ENCODE results near the gene CAMSAP2.

Gene CAMSAP2

DNA sequence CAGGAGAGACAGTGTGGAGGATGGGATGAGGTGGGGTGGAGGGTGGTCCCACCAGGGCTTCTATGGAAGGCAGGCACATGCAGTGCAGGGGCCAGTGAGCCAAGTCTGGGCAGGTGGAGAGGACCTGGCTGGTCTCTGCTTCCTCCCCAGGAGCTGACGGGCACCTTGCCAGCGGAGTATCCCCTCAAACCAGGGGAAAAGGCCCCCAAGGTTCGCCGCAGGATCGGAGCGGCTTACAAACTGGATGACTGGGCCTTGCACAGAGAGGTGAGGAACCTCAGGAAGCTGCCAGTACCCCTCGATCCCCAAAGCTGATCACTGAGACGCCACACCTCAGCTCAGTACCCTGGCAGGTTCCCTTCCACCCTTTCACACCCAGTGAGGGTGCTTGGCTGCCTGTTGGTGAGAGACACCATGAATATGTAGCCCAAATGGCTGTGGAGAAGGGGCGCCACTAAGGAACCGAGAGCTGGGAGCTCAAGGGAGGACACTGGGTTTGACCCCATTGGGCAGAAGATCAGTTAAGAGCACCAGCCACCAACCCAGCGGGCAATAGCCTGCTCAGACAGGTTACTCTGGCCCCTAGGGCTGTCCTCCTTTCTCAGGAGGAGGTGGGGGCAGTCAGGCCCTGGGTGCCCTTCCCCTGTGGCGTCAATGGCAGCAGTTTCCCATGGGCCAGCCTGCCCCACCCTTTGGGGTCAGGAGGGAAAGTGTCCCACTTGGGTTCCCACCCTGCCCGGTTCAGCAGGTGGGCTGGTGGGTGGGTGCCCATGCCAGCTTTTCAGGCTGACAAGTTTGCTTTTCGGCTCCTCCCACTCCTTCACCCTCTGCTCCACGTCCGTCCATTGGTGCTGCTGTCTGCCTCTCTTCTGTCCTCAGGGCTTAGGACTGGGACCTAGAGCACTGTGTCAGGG, 161.5 kb downstream of the CAMSAP2 start:
- DNase-seq (ENCODE audit: low spot score): no peak

DNA sequence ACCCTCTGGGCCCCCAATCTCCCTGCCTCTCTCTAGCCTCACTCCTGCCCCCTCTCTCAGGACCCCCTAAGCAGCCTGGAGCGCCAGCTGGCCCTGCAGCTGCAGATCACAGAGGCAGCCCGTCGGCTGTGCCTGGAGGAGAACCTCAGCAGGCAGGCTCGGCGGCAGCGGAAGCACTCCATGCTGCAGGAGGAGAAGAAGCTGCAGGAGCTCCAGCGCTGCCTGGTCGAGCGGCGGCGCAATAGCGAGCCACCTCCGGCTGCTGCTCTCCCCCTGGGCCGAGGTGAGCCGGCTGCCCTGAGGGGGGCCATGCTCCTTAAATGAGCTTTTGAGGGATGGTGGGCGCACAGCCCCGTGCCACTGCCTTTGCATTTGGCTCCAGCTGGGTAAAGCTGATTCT, 162.2 kb downstream of the CAMSAP2 start:
- DNase-seq (ENCODE audit: low spot score): no peak

DNA sequence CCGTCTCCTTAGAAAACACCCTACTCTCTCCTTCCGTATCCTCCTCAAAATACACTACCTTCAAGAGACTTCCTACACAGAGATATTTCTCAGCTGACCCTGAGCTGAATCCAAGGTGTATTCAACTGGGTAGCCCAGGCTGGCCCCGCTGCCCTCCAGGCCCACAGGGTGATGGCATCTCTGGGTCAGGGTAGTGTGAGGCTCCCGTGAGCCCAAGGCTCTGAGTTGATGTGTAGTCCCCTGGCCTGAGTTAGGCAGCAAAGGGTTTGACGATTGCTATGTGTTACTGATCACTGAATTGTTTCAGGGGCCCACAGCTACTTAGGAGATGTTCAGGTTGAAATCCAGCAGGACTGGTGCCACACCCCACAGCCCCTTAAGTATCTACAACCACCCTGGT, 162.7 kb downstream of the CAMSAP2 start:
- no peak for DNase-seq (ENCODE audit: low spot score)

DNA sequence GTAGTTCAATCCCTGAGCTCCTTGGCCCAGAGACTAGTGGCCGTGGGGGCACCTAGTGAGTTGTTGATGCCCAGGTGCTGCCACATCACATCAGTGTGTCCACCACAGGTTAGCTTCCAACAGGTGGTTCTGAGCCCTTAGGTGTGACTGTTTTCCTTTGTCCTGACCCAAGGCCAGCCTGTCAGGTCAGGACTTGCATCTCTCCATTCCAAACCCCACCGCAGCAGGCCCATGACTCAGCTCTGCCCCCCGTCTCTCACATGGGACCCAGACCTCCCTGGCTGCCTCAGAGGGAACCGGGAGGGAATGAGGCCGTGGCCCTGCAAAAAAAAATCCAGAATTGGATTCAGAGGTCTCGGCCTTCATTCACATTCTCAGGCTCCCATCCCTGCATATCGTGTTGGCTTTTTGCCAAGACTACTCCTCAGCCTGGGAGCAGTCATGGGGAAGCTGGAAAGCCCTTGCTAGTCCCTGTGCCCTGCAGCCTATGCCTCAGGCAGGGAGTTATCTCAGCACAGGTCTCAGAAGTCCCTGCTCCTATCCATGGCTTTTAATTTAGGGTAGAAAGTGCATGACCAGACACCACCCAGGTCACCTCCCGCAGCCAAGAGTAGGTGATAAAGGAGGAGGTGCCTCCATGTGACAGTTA, 163.2 kb downstream of the CAMSAP2 start:
- DNase-seq (ENCODE audit: low spot score): no peak

DNA sequence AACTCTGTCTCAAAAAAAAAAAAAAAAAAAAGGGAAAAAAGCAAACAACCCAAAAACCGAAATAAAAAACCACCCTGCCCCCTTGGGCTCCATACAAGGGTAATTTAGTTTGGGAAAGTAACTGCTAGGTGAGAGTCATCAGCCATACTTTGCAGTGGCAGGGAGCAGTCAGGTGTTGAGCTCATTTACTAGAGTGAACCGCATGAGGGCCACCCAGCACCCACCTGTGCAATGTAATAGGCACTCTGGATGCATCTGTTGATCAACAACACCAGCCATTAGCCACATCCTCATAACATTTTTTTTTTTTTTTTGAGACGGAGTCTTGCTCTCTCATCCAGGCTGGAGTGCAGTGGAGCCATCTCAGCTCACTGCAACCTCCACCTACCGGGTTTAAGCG, 165.1 kb downstream of the CAMSAP2 start:
- no peak for DNase-seq (ENCODE audit: low spot score)

DNA sequence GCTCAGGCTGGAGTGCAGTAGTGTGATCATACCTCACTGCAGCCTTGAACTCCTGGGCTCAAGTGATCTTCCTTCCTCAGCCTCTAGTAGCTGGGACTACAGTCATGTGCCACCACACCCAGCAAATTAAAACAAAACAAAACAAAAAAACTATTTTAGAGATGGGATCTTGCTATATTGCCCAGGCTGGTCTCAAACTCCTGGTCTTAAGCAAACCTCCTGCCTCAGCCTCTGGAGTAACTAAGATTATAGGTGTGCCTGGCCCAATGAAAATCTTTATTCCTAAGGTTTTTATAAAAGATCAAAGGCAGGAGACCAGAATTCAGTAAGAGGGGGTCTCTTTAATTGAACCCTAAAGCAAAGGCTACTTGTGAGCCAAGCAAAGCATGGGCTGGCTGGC, 166.1 kb downstream of the CAMSAP2 start:
- no peak for DNase-seq (ENCODE audit: low spot score)

DNA sequence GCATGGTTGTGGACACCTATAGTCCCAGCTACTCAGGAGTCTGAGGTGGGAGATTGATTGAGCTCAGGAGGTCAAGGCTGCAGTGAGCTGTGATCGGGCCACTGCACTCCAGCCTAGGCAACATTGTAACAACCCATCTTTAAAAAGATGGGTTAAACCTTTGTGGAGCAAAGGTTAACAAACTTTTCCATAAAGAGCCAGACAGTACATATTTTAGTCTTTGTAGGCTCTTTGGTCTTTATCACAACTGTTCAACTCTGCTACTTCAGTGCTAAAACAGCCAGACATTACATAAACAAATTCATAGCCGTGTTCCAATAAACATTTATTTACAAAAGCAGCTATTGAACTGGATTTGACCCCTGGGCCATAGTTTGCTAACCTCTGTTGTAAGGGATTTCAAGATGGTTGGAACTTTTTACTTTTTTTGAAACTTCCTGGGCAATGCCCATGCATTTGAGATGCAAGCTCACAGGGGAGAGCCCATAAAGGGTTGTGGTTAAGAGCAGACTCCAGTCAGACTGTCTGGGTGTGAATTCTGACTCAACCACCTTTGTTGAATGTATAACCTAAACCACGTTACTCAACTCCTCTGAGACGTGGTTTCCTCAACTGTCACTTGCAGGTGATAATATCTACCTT, 166.8 kb downstream of the CAMSAP2 start:
- DNase-seq (ENCODE audit: low spot score): peak; percentile 63

DNA sequence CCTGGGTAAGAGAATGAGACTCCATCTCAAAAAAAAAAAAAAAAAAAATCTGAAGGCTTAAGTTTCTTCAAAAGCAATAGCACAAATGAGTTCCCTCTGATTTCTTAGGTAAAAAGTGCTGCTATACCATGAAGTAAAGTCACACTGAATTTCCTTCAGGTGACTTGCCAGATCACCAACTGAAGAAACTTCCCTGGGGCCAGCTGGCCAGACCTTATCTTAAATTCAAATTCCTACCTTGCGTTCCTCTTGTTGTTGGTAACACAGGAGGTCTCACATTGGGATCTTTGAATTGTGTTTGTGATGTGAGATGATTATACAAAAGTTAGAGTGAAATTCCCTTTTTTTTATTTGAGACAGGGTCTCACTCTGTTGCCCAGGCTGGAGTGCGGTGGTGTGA, 167.8 kb downstream of the CAMSAP2 start:
- DNase-seq (ENCODE audit: low spot score): no peak

DNA sequence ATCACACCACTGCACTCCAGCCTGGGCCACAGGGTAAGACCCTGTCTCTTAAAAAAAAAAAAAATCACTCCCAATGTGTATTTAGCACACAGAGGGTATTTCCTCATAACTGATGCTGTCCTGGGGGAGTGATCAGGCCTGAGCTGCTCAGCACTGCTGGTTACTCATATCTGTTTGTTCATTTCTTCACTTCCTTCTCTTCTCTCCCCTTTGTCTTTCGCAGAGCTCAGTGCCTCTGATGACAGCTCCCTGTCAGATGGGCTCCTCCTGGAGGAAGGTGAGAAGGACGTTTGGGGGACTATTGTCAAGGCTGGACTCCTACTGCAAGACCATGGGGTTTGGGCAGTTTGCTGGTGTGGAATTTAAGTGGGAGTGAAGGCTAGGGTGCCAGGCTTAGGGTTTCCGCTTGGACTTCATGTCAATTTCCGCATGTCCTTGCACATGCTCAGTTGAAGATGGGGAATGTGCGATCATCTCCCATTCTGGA, 169.0 kb downstream of the CAMSAP2 start:
- no peak for DNase-seq (ENCODE audit: low spot score)

DNA sequence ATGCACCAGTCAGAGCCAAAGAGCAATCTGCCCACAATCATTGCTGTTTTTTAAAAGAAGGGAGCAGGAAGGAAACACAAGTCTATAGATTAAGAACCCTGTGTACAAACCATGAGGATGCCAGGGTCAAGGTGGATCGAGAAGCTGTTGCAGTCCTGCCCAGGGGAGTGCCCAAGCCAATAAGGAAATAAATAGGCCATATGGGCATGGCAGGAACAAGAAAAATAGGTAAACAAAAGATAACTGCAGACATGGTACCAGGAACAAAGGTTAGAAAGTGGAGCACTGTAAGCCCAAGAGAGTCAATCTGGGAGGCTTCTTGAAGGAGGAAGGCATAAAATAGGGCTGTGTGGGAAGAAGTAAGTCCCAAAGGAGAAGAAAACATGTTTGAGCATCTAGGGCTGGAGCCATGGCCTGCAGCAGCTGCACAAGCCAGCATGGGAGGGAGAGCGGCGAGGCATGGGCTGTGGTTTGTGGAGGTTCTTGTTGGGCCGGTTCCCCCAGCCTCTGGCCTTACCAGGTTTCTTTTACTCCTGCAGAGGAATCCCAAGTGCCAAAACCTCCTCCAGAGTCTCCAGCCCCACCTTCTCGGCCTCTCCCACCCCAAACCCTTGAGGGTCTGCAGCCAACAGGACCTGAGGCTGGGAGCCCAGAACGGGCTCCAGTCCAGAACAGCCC, 169.6 kb downstream of the CAMSAP2 start:
- DNase-seq (ENCODE audit: low spot score): no peak

DNA sequence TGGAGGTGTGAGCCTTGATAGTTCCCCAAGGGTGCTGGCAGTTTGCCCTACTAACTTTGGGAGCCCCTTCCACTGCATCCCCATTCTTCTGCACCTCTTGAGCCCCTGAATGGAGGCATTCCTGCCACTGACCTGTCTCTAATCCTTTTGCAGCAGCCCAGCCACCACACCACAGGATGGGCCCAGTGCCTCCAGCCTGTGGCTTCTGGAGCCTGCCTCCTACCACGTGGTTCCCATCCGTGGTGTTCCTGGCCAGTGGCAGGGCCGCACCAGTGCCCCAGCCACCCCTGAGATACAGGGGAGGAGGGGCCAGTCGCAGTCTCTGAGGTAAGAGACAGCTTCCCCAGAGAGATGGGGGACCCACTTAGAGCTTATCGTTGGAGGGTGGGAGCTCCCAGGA, 170.4 kb downstream of the CAMSAP2 start:
- no peak for DNase-seq (ENCODE audit: low spot score)

DNA sequence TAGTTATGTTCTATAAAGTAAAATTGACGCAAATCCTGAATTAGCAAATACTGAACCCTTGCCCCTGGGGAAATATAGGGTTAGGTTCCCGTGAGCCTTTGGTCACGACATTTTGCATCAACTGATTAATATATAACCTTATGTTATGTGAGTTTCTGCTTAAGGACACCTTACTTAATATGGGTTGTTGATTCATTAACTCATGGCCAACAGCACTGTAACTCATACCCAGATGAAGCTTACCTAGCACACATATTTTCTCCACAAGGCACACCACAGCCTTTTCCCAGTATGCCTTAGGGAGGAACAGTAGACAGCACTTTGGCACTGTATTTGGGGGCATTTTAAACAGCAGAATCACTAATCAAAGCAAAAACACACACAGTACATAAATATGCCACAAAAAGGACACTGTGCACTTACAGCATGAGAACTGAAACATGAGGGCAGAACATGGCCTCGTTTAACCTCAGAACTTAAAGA, 171.1 kb downstream of the CAMSAP2 start:
- no peak for DNase-seq (ENCODE audit: low spot score)
